Suprapubic skin (tissue), 4 donors: Measurements from ENCODE around the gene GRIK5. TPM values are rescaled to one million over a fixed set of nuclear protein-coding genes. Genes with fewer than 3 reads are reported as not detected.

Source experiments
- DNase-seq, 2 donors: peaks; one replicate each; pipeline ENCODE4 v3.0.0-alpha.2; 2019; ENCODE audit warnings: low spot score in 2 of 2
- H3K27ac ChIP-seq: fragments of 200-600 bp; sonication (generic); one replicate; pipeline ENCODE4 v1.5.1; 2019
- H3K27me3 ChIP-seq: fragments of 200-600 bp; sonication (generic); one replicate; pipeline ENCODE4 v1.5.1; 2019
- H3K36me3 ChIP-seq: fragments of 200-600 bp; sonication (generic); one replicate; pipeline ENCODE4 v1.5.1; 2019
- H3K4me1 ChIP-seq: fragments of 200-600 bp; sonication (generic); one replicate; pipeline ENCODE4 v1.5.1; 2019
- H3K4me3 ChIP-seq: fragments of 200-600 bp; sonication (generic); one replicate; pipeline ENCODE4 v1.5.1; 2019; ENCODE audit warnings: mild to moderate bottlenecking
- H3K9me3 ChIP-seq: fragments of 200-600 bp; sonication (generic); one replicate; pipeline ENCODE4 v1.5.1; 2019
- CTCF ChIP-seq, 2 donors: fragments of 200-600 bp in 1 of 2; fragments of 450-650 bp in 1 of 2; sonication (generic) in 1 of 2; IDR thresholded peaks; one replicate each; pipeline ENCODE4 v1.5.1; 2016 to 2019; ENCODE audit warnings: antibody characterized with exemption in 2 of 2, mild to moderate bottlenecking in 1 of 2, moderate library complexity in 1 of 2
- EP300 ChIP-seq: sonication (generic); formaldehyde crosslinking; IDR thresholded peaks from one replicate; pipeline ENCODE4 v1.6.1; 2017; ENCODE audit warnings: antibody characterized with exemption
- POLR2A ChIP-seq, 2 donors: fragments of 450-650 bp; IDR thresholded peaks; one replicate each; pipeline ENCODE4 v1.6.1; 2017; ENCODE audit warnings: antibody characterized with exemption in 2 of 2, mild to moderate bottlenecking in 2 of 2, moderate library complexity in 2 of 2
- POLR2AphosphoS5 ChIP-seq, 3 donors: sonication (generic); formaldehyde crosslinking; IDR thresholded peaks; one replicate each; pipeline ENCODE4 v1.6.1; 2017; ENCODE audit warnings: antibody characterized with exemption in 3 of 3
- WGBS: methylation state at CpG from one replicate; pipeline ENCODE4 v1.1.5; 2018; 5-methylcytosine and 5-hydroxymethylcytosine counted together
- total RNA-seq, 4 donors: library from RNA; depleted of rRNA; stranded (reverse); fragments of >200 nt; gene quantifications; one replicate each; pipeline ENCODE4 v1.1.0, GENCODE V29; 2016

The GRIK5 gene
- total RNA-seq, 4 donors from 2014 or later: 0.68 to 2.3 (median 1.1) TPM

- Histone ChIP-seq H3K27me3 (peaks cover 6% of the 10 kb centered on the region), H3K36me3 (no peaks in the 10 kb centered on the region), H3K9me3 (no peaks in the 10 kb centered on the region), H3K4me1 (peaks cover 17% of the 10 kb centered on the region), H3K4me3 (no peak overlapping the region), H3K27ac (no peak overlapping the region)
- TF ChIP-seq CTCF (IDR thresholded peaks at IDR 0.05) (no peak), POLR2A (IDR thresholded peaks at IDR 0.05) (no peak), POLR2AphosphoS5 (IDR thresholded peaks at IDR 0.05) (no peak), EP300 (no peak)
- 52% methylated on average over 4 of the region's 4 CpGs for WGBS
- no peak for DNase-seq
These were observed 23.9 kb upstream of the GRIK5 start for GRCh38 chr19:42093926-42094325.

- TF ChIP-seq EP300: no peak
- TF ChIP-seq CTCF (IDR thresholded peaks at IDR 0.05): no peak
- no peak for TF ChIP-seq POLR2A (IDR thresholded peaks at IDR 0.05)
- TF ChIP-seq POLR2AphosphoS5 (IDR thresholded peaks at IDR 0.05): no peak
- Histone ChIP-seq H3K27ac (no peak overlapping the region), H3K4me1 (peaks cover 17% of the 10 kb centered on the region), H3K36me3 (no peaks in the 10 kb centered on the region), H3K4me3 (no peak overlapping the region), H3K9me3 (no peaks in the 10 kb centered on the region), H3K27me3 (peaks cover 6% of the 10 kb centered on the region)
- WGBS: 49% methylated on average over 4 of the region's 4 CpGs
- no peak for DNase-seq
These were observed 23.5 kb upstream of the GRIK5 start for GRCh38 chr19:42093505-42093904.

- H3K27me3 ChIP-seq: peaks cover 6% of the 10 kb centered on the region
- DNase-seq: no peak
- H3K36me3 ChIP-seq: no peaks in the 10 kb centered on the region
- peaks cover 17% of the 10 kb centered on the region for H3K4me1 ChIP-seq
- H3K4me3 ChIP-seq: no peak overlapping the region
- no peaks in the 10 kb centered on the region for H3K9me3 ChIP-seq
- no peak overlapping the region for H3K27ac ChIP-seq
- TF ChIP-seq EP300 (no peak), POLR2A (IDR thresholded peaks at IDR 0.05) (no peak), POLR2AphosphoS5 (IDR thresholded peaks at IDR 0.05) (no peak), CTCF (IDR thresholded peaks at IDR 0.05) (peak in 1 of 2 donors; percentile 30)
- WGBS: 39% methylated on average over 4 of the region's 5 CpGs
These were observed 22.3 kb upstream of the GRIK5 start for GRCh38 chr19:42092350-42092749.

- no peak overlapping the region for H3K27ac ChIP-seq
- no peak for DNase-seq
- no peak overlapping the region for H3K4me3 ChIP-seq
- H3K27me3 ChIP-seq: peaks cover 6% of the 10 kb centered on the region
- H3K4me1 ChIP-seq: peaks cover 17% of the 10 kb centered on the region
- no peaks in the 10 kb centered on the region for H3K36me3 ChIP-seq
- WGBS: 5% methylated on average over 3 of the region's 10 CpGs
- H3K9me3 ChIP-seq: no peaks in the 10 kb centered on the region
- no peak for TF ChIP-seq EP300
These were observed 21.7 kb upstream of the GRIK5 start for GRCh38 chr19:42091742-42092141.

GRCh38 chr19:42091300-42091699 lies 21.3 kb upstream of the GRIK5 start:
- no peak for TF ChIP-seq CTCF (IDR thresholded peaks at IDR 0.05)
- TF ChIP-seq POLR2A (IDR thresholded peaks at IDR 0.05): no peak
- no peak for TF ChIP-seq POLR2AphosphoS5 (IDR thresholded peaks at IDR 0.05)
- no peak for TF ChIP-seq EP300
- H3K36me3 ChIP-seq: no peaks in the 10 kb centered on the region
- 80% methylated on average over 13 of the region's 13 CpGs for WGBS
- peaks cover 17% of the 10 kb centered on the region for H3K4me1 ChIP-seq
- H3K27me3 ChIP-seq: peaks cover 6% of the 10 kb centered on the region
- no peaks in the 10 kb centered on the region for H3K9me3 ChIP-seq
- DNase-seq: no peak
- no peak overlapping the region for H3K27ac ChIP-seq
- no peak overlapping the region for H3K4me3 ChIP-seq

GRCh38 chr19:42090672-42091071 lies 20.7 kb upstream of the GRIK5 start:
- H3K4me3 ChIP-seq: no peak overlapping the region
- H3K9me3 ChIP-seq: no peaks in the 10 kb centered on the region
- TF ChIP-seq CTCF (IDR thresholded peaks at IDR 0.05) (no peak), EP300 (no peak), POLR2A (IDR thresholded peaks at IDR 0.05) (no peak), POLR2AphosphoS5 (IDR thresholded peaks at IDR 0.05) (no peak)
- WGBS: 73% methylated on average over 9 of the region's 9 CpGs
- no peak overlapping the region for H3K27ac ChIP-seq
- H3K36me3 ChIP-seq: no peaks in the 10 kb centered on the region
- H3K4me1 ChIP-seq: peaks cover 17% of the 10 kb centered on the region
- peaks cover 2% of the 10 kb centered on the region for H3K27me3 ChIP-seq
- no peak for DNase-seq
